ENCODE results near the gene HBG1.

- TF ChIP-seq REST (IDR thresholded peaks at IDR 0.05; ENCODE audit: unreplicated experiment) (no peak), CTCF (conservative IDR thresholded peaks at IDR 0.05; ENCODE audit: low read depth in 2 of 2) (no peak), EZH2phosphoT487 (IDR thresholded peaks at IDR 0.05; ENCODE audit: unreplicated experiment) (no peak), EZH2 (IDR thresholded peaks at IDR 0.05; ENCODE audit: low read depth, unreplicated experiment) (no peak)
Observed at GRCh38 chr11:5241458-5241857, 8.2 kb downstream of the HBG1 start.

Data from GM23338 (cell line).